GM19043 (cell line): ENCODE results near the gene IFT57.
A peak's percentile ranks its signal among the peaks of the same experiment; 100 is the strongest.
"Not testable (repeated sequence)": the region's sequence is repeated elsewhere in the genome, so short reads cannot be mapped to it uniquely, and the experiment has no call there.

Source experiments
- ATAC-seq: cut with Tn5 transposase; IDR thresholded peaks from one replicate; pipeline ENCODE4 v1.9.1; 2021; ENCODE audit warnings: low read depth; ENCODE audit not compliant: unreplicated experiment

Gene IFT57

DNA sequence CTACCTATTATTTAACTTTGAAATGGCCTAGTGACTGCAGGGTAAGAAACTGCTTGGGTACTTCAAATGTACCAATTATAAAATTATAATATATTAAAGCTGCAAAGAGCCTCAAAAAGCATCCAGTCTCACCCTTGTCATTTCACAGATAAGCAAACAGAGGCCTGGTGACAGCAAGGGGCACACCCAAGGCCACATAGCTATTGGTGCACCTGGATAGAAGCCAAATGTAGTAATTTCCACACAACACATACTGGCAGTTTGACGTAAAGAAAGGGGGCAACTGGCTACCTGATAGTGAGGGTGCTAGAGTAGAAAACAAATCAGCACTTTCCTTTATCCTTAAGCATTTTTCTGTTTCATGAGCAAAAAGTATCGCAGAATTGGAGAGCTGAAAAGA is 51.1 kb downstream of the IFT57 start:
- no peak for ATAC-seq

DNA sequence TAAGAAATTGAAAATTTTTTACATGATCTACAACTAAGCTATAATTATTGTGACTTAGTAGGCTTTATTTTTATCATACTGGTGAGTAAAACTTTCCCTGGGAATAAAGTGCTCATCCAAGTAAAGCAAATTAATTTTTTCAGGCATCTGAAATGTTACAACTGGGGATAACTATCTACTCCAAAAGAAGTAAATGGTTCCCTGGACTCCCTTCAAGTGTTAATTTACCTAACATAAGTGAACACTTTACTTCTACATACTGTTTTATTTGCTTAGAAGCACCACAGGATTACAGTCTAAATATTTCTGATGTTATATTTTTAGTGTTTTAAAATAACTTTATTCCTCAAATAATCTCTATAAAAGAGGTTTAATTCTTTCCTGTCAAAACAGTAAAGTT is 57.8 kb downstream of the IFT57 start:
- ATAC-seq = no peak

- ATAC-seq = no peak
Observed at GRCh38 chr3:108159865-108160264, 62.4 kb downstream of the IFT57 start.

- no peak for ATAC-seq
Observed at GRCh38 chr3:108159105-108159504, 63.1 kb downstream of the IFT57 start.

DNA sequence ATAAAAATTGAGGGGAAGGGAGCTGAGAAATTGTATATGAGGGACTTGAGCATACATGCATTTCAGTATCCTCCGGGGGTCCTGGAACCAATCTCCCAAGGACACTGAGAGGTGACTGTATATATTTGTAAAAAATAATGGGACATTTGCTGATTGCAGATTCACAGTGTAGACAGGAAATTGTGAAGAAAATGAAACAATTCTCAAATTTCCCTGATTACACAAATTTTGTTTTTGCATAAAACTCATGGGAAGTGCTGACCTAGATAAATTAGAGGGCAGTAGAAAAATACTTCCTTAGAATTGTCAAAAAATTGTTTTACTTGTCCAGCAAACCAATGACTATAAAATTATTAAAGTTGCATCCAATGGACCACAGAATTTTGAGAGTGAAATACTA is 64.0 kb downstream of the IFT57 start:
- ATAC-seq = no peak

GRCh38 chr3:108157273-108157672 is 65.0 kb downstream of the IFT57 start:
- no peak for ATAC-seq

- no peak for ATAC-seq
Observed at GRCh38 chr3:108156312-108156853, 65.8 kb downstream of the IFT57 start.

GRCh38 chr3:108155642-108156041 is 66.6 kb downstream of the IFT57 start:
- not testable (repeated sequence) for ATAC-seq

GRCh38 chr3:108153451-108153981 is 68.7 kb downstream of the IFT57 start:
- ATAC-seq = no peak

DNA sequence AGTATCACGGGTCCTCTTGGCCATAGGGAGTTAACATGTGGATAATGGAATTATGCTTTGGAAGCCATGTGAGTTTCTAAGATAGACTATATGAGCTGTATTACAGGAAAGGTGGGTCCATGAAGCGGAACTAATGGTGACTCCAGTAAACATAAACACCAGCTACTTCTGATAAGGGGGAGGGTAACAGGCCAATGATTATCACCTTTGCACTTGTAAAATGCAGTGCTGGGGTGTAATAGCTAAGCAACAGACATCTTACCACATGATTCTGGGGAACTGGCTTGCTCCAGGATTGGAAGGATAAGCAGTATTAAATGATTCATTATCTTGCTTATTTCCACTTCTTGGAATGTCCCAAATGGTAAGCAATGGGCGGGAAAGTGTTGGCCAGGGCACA is 70.0 kb downstream of the IFT57 start:
- no peak for ATAC-seq

DNA sequence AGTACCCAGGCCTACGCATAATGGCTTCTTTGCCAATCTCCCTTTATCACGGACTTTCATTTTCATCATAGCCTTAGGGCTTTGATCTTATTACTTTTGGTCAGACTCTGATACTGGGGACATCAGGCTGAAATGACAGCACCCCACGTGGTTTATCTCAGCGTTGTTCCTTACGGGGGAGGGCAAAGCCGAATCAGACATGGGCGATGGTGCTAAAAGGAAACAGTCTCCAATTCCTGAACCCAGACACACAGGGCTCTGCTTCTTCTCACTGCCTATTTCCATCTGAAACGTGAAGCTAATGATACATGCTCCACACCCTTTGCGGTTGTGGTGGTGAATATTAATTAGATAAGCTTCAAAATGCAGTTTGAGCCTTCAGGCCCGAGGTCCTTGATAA is 72.0 kb downstream of the IFT57 start:
- ATAC-seq = no peak

- ATAC-seq = no peak
Observed at GRCh38 chr3:108146139-108146538, 76.1 kb downstream of the IFT57 start.

GRCh38 chr3:108145578-108145977 is 76.6 kb downstream of the IFT57 start:
- ATAC-seq = no peak

GRCh38 chr3:108137460-108137814 is 84.8 kb downstream of the IFT57 start:
- ATAC-seq = no peak

DNA sequence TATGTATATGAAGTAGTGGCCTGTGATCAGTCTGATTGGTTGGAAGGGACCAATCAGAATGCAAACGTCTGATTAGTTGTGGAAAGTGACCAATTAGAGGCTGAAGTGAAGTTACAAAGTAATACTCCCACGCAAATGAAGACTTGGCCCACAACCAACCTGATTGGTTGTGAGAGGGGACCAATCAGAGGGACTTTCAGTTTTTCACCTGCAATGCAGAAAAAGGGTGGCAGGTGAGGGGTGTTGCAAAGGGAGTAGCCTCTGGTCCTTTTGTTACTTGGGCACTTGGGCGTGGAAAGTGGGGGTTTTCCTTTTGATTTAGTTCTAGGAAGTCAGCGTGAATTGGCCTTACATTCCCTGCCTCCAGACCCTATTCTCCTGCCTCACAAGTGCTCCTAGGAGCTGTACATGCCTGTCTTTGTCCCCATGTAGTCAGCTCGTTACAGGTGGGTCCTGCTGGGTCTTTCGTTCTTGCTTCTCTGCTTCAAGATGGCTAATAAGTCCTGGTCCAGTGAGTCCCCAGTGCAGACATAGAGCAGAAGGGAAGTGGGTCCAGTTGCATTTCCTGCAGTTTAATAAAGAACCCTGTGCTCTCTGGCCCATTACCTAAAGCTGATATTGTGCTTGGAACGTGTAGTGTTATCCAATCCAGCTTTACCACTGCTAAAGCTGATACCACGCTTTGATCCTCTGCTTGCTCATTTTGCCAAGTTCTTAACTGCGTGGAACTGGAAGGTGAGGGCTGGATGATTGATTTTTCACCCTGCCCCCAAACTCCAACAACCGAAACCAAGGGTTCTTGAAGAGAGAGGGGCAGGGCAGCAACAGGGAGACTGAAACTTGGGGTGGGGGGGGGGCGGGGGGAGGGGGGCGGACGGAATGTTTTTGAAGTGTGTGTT is 85.4 kb downstream of the IFT57 start:
- no peak for ATAC-seq

- ATAC-seq = peak; percentile 39
Observed at GRCh38 chr3:108134555-108134880, 87.7 kb downstream of the IFT57 start.

GRCh38 chr3:108133858-108134554 is 88.2 kb downstream of the IFT57 start:
- peak; percentile 33 for ATAC-seq

- ATAC-seq = no peak
Observed at GRCh38 chr3:108133048-108133369, 89.2 kb downstream of the IFT57 start.

GRCh38 chr3:108131475-108132134 is 90.6 kb downstream of the IFT57 start:
- no peak for ATAC-seq

DNA sequence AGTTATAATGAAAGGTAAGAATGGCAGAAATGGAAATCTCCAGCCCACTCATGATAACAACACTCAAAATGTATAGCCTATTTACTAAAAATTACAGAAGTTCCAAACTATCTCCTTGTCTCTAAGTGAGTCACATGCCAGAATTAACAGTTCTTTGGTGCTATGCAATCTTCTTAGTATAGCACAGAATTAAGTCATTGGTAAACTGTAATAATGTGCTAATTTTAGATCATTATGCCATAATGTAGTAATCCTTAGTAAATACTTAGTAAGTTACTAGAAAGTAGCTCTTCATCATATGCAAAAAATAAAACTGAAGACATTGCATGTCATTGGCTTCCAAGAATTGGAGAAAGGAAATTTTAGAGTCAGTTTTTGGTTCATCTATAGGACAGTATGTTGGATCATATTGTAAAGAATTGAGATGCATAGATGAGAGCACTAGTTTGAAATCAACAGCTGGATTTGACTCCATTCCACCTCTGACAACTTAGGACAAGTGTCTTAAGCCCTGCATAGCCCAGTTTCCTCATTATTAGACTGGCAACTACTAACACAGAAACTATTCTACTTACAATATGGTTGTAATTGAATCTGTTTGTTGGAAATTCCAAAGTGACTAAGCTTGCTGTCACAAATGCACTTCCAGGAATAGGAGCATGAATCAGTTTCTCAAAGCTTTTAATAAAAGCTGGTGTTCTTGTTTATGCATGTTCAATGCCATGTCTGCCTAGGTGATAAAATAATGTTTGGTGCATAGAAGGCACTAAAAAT is 91.3 kb downstream of the IFT57 start:
- ATAC-seq = no peak
